HepG2 (cell line): Measurements from ENCODE around the gene DCTN3. TPM values are rescaled to one million over a fixed set of nuclear protein-coding genes. Genes with fewer than 3 reads are reported as not detected.

ENCODE experiments used
- AGO2 ChIP-seq: fragments of 200-400 bp; formaldehyde crosslinking; optimal IDR thresholded peaks from 2 replicates; pipeline ENCODE3; 2017; ENCODE audit warnings: mild to moderate bottlenecking, low read depth, low read length, moderate library complexity
- ARHGAP35 ChIP-seq: sonication (generic); formaldehyde crosslinking; IDR thresholded peaks from 2 replicates; pipeline ENCODE4 v1.9.0; 2022; ENCODE audit warnings: mild to moderate bottlenecking, inconsistent platforms, moderate library complexity, missing genetic modification reagents, borderline replicate concordance
- ARID2 ChIP-seq: sonication (generic); formaldehyde crosslinking; IDR thresholded peaks from 2 replicates; pipeline ENCODE4 v1.8.1; 2022; ENCODE audit warnings: mild to moderate bottlenecking, missing genetic modification reagents, borderline replicate concordance
- MAZ ChIP-seq, 2 experiments: sonication (generic) in 1 of 2; formaldehyde crosslinking in 1 of 2; IDR thresholded peaks; 2 replicates each; pipeline versions ENCODE4 v1.5.0 to v1.6.1; 2012 to 2020; ENCODE audit warnings: low read depth in 2 of 2, mild to moderate bottlenecking in 2 of 2, borderline replicate concordance in 1 of 2, improper control_type of control experiment in 1 of 2, low read length in 1 of 2, missing genetic modification reagents in 1 of 2, moderate library complexity in 1 of 2
- MYNN ChIP-seq: sonication (generic); formaldehyde crosslinking; IDR thresholded peaks from 2 replicates; pipeline ENCODE4 v1.4.0; 2020; ENCODE audit warnings: mild to moderate bottlenecking, low read depth, missing genetic modification reagents
- NCOR1 ChIP-seq: fragments of 200-600 bp; sonication (generic); IDR thresholded peaks from 2 replicates; pipeline ENCODE4 v1.7.0; 2017; ENCODE audit warnings: antibody characterized with exemption, low read length, borderline replicate concordance
- SMC3 ChIP-seq: IDR thresholded peaks from 2 replicates; pipeline ENCODE4 v1.6.1; 2011; ENCODE audit warnings: low read length, improper control_type of control experiment
- SNAI1 ChIP-seq: sonication (generic); formaldehyde crosslinking; IDR thresholded peaks from 2 replicates; pipeline ENCODE4 v1.5.0; 2020; ENCODE audit warnings: mild to moderate bottlenecking, missing genetic modification reagents, borderline replicate concordance
- ZBTB42 ChIP-seq: sonication (generic); formaldehyde crosslinking; IDR thresholded peaks from 2 replicates; pipeline ENCODE4 v1.5.0; 2020; ENCODE audit warnings: mild to moderate bottlenecking, missing genetic modification reagents
- ZFP36L1 ChIP-seq: sonication (generic); formaldehyde crosslinking; IDR thresholded peaks from 2 replicates; pipeline ENCODE4 v1.8.0; 2022; ENCODE audit warnings: mild to moderate bottlenecking, missing genetic modification reagents, moderate library complexity
- ZNF10 ChIP-seq: sonication (generic); formaldehyde crosslinking; IDR thresholded peaks from 2 replicates; pipeline ENCODE4 v1.4.0; 2020; ENCODE audit warnings: mild to moderate bottlenecking, low read depth, missing genetic modification reagents, borderline replicate concordance
- ZNF24 ChIP-seq: fragments of 450-650 bp; IDR thresholded peaks from 2 replicates; pipeline ENCODE4 v1.6.1; 2017; ENCODE audit warnings: antibody characterized with exemption, mild to moderate bottlenecking
- ZNF329 ChIP-seq: sonication (generic); formaldehyde crosslinking; IDR thresholded peaks from 2 replicates; pipeline ENCODE4 v1.9.0; 2021; ENCODE audit warnings: low read depth, mild to moderate bottlenecking, missing genetic modification reagents
- ZNF549 ChIP-seq: sonication (generic); formaldehyde crosslinking; IDR thresholded peaks from 2 replicates; pipeline ENCODE4 v1.5.0; 2020; ENCODE audit warnings: missing genetic modification reagents
- ZSCAN30 ChIP-seq: sonication (generic); formaldehyde crosslinking; IDR thresholded peaks from 2 replicates; pipeline ENCODE4 v1.5.0; 2020; ENCODE audit warnings: mild to moderate bottlenecking, missing genetic modification reagents
- polyA plus RNA-seq, 8 experiments: library from polyadenylated mRNA; depleted of rRNA in 3 of 8; stranded (reverse) in 7 of 8; unstranded in 1 of 8; fragments of >200 nt; fragmentation: Illumina TruSeq in 4 of 8; extraction: Trizol in 4 of 8; gene quantifications; 2 replicates each; pipeline versions ENCODE4 v1.2.1 to v1.2.3, GENCODE V29; 2011 to 2016; ENCODE audit warnings: low read depth in 4 of 8, missing spikeins in 1 of 8, mixed read lengths in 1 of 8; ENCODE audit not compliant: insufficient read depth in 1 of 8
- total RNA-seq, 5 experiments: library from RNA; depleted of rRNA; stranded (reverse); fragments of >200 nt; fragmentation: Illumina TruSeq; extraction: Trizol; gene quantifications; 2 replicates each; pipeline ENCODE4 v1.2.3, GENCODE V29; 2016; ENCODE audit warnings: low read depth in 1 of 5
- TF ChIP-seq, protein P1 (sequence below), 2 experiments: sonication (generic) in 1 of 2; formaldehyde crosslinking in 1 of 2; IDR thresholded peaks; 2 replicates each; pipeline versions ENCODE4 v1.6.1 to v1.9.0; 2014 to 2022; ENCODE audit warnings: antibody characterized with exemption in 1 of 2, borderline replicate concordance in 1 of 2, inconsistent platforms in 1 of 2, low read depth in 1 of 2, missing genetic modification reagents in 1 of 2
- TF ChIP-seq, protein P2 (sequence below): fragments of 450-650 bp; IDR thresholded peaks from 2 replicates; pipeline ENCODE4 v1.6.1; 2016
- TF ChIP-seq, protein P3 (sequence below): sonication (generic); formaldehyde crosslinking; IDR thresholded peaks from 2 replicates; pipeline ENCODE4 v1.4.0; 2020; ENCODE audit warnings: missing genetic modification reagents

The DCTN3 gene
- total and polyA plus RNA-seq, 2 of the 13 experiments (the other 11 are each of a cell fraction or from before 2014, with no cell fraction given) = 27.4 to 34.5 TPM

DNA sequence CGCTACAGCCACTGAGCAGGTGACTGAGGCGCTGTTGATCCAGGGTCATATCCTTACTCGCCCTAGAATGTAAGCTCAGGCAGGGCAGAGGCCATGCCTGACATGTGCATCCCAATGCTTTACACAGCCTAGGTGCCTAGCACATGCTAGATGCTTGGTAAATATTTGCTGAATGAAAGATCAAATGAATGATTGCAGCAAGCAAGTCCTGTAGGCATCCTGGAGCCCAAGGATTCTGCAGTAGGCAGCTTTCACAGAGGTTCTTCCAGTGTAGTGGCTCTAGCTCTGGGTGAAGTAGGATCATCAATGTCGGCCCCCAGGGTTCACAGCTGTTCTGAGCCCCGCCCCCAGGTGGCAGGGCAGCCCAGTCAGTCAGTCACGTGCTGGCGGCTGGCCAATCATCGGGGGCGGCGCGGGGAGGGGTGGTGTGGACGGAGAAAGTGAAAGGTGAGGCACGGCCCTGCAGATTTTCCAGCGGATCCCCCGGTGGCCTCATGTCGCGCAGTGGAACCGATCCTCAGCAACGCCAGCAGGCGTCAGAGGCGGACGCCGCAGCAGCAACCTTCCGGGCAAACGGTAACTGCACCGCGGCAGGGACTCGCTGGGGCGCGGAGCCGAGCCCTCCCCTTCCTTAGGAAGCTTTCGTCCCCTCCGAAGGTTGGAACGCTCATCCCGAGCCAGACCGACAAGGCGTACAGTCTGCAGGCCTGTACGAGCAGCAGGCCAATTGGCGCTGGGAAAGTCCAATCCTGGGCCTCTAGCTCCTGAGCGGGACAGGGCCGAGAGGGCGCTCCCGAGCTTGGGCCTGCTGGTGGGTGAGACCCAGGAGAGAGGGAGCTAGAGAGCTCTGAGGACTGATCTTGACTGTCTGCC is 26.2 kb upstream of the DCTN3 start, which contains the start of gene GALT (continued):
- TF ChIP-seq, protein P1, sequence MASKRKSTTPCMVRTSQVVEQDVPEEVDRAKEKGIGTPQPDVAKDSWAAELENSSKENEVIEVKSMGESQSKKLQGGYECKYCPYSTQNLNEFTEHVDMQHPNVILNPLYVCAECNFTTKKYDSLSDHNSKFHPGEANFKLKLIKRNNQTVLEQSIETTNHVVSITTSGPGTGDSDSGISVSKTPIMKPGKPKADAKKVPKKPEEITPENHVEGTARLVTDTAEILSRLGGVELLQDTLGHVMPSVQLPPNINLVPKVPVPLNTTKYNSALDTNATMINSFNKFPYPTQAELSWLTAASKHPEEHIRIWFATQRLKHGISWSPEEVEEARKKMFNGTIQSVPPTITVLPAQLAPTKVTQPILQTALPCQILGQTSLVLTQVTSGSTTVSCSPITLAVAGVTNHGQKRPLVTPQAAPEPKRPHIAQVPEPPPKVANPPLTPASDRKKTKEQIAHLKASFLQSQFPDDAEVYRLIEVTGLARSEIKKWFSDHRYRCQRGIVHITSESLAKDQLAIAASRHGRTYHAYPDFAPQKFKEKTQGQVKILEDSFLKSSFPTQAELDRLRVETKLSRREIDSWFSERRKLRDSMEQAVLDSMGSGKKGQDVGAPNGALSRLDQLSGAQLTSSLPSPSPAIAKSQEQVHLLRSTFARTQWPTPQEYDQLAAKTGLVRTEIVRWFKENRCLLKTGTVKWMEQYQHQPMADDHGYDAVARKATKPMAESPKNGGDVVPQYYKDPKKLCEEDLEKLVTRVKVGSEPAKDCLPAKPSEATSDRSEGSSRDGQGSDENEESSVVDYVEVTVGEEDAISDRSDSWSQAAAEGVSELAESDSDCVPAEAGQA (IDR thresholded peaks at IDR 0.05; ENCODE audit: low read depth) = no peak
- TF ChIP-seq, protein P1 (CRISPR knock-in tag; IDR thresholded peaks at IDR 0.05; ENCODE audit: borderline replicate concordance) = no peak
- no peak; the same call in 1 of the 2 replicates for TF ChIP-seq MAZ (IDR thresholded peaks at IDR 0.05; ENCODE audit: borderline replicate concordance, low read depth, low read length)
- TF ChIP-seq MAZ (CRISPR knock-in tag; IDR thresholded peaks at IDR 0.05; ENCODE audit: low read depth) = peak; percentile 61; the same call in 1 of the 2 replicates
- TF ChIP-seq ARHGAP35 (CRISPR knock-in tag) = peak; percentile 68; the same call in 1 of the 2 replicates
- 0 out of 2 replicates have a peak, but pooled peaks have one; percentile 61 for TF ChIP-seq ZNF329 (CRISPR knock-in tag)
- no peak for TF ChIP-seq ZNF549 (CRISPR knock-in tag)
- no peak for TF ChIP-seq SMC3
- 0 out of 2 replicates have a peak, but pooled peaks have one; percentile 54 for TF ChIP-seq ZSCAN30 (CRISPR knock-in tag)
- TF ChIP-seq AGO2 = peak; percentile 66
- TF ChIP-seq ZFP36L1 (CRISPR knock-in tag) = peak; percentile 73; the same call in 1 of the 2 replicates
- TF ChIP-seq, protein P2, sequence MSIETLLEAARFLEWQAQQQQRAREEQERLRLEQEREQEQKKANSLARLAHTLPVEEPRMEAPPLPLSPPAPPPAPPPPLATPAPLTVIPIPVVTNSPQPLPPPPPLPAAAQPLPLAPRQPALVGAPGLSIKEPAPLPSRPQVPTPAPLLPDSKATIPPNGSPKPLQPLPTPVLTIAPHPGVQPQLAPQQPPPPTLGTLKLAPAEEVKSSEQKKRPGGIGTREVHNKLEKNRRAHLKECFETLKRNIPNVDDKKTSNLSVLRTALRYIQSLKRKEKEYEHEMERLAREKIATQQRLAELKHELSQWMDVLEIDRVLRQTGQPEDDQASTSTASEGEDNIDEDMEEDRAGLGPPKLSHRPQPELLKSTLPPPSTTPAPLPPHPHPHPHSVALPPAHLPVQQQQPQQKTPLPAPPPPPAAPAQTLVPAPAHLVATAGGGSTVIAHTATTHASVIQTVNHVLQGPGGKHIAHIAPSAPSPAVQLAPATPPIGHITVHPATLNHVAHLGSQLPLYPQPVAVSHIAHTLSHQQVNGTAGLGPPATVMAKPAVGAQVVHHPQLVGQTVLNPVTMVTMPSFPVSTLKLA = peak; percentile 58
- TF ChIP-seq MYNN (CRISPR knock-in tag) = no peak
- TF ChIP-seq ZNF10 = no peak
- TF ChIP-seq ZBTB42 (CRISPR knock-in tag) = peak; percentile 83; the same call in 1 of the 2 replicates
- TF ChIP-seq NCOR1 = peak; percentile 35; the same call in 1 of the 2 replicates
- TF ChIP-seq ARID2 (CRISPR knock-in tag) = no peak
- no peak for TF ChIP-seq ZNF24
- no peak for TF ChIP-seq SNAI1 (CRISPR knock-in tag)
- TF ChIP-seq, protein P3, sequence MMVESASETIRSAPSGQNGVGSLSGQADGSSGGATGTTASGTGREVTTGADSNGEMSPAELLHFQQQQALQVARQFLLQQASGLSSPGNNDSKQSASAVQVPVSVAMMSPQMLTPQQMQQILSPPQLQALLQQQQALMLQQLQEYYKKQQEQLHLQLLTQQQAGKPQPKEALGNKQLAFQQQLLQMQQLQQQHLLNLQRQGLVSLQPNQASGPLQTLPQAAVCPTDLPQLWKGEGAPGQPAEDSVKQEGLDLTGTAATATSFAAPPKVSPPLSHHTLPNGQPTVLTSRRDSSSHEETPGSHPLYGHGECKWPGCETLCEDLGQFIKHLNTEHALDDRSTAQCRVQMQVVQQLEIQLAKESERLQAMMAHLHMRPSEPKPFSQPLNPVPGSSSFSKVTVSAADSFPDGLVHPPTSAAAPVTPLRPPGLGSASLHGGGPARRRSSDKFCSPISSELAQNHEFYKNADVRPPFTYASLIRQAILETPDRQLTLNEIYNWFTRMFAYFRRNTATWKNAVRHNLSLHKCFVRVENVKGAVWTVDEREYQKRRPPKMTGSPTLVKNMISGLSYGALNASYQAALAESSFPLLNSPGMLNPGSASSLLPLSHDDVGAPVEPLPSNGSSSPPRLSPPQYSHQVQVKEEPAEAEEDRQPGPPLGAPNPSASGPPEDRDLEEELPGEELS (CRISPR knock-in tag) = no peak
